Omental fat pad (tissue), 4 donors: ENCODE measurements around the gene CTSS. TPM values are rescaled to one million over a fixed set of nuclear protein-coding genes. Genes with fewer than 3 reads are reported as not detected.

Source experiments
- ATAC-seq: fragments of 150-250 bp; one replicate; pipeline ENCODE4 v1.9.1; 2016; ENCODE audit warnings: mild to moderate bottlenecking, moderate library complexity; ENCODE audit not compliant: low FRiP score
- DNase-seq: peaks from one replicate; pipeline ENCODE4 v3.0.0-alpha.2; 2019; ENCODE audit warnings: low spot score
- total RNA-seq, 4 donors: library from RNA; depleted of rRNA; stranded (reverse); fragments of >200 nt; gene quantifications; one replicate each; pipeline ENCODE4 v1.1.0, GENCODE V29; 2016
- TF ChIP-seq, protein P1 (sequence below), 3 donors: fragments of 450-650 bp; IDR thresholded peaks; one replicate each; pipeline ENCODE4 v1.5.1; 2016 to 2017; ENCODE audit warnings: antibody characterized with exemption in 3 of 3, mild to moderate bottlenecking in 3 of 3, moderate library complexity in 2 of 3

Gene CTSS
- total RNA-seq, 4 donors from 2014 or later = 95.7 to 310 (median 139) TPM

DNA sequence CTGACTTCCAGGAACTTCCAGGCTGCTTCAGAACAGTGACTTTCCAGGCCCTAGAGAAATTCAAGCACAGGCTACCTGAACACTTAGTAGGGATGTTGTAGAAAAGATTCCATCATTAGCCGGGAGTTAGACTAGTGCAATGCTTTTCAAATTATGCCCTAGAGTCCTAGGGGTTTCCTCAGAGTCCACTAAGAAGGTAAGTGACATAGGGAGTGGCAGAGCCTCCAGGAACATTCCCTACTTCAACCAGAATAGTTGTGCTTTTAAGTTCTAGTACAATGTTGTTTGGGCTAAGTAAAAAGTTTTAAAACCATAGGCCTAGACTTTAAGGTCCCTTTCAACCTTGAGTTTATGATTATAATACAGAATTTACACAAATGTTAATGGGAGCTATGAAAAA lies 59.5 kb downstream of the CTSS start:
- DNase-seq (no peak), ATAC-seq (no peak)
- TF ChIP-seq, protein P1, sequence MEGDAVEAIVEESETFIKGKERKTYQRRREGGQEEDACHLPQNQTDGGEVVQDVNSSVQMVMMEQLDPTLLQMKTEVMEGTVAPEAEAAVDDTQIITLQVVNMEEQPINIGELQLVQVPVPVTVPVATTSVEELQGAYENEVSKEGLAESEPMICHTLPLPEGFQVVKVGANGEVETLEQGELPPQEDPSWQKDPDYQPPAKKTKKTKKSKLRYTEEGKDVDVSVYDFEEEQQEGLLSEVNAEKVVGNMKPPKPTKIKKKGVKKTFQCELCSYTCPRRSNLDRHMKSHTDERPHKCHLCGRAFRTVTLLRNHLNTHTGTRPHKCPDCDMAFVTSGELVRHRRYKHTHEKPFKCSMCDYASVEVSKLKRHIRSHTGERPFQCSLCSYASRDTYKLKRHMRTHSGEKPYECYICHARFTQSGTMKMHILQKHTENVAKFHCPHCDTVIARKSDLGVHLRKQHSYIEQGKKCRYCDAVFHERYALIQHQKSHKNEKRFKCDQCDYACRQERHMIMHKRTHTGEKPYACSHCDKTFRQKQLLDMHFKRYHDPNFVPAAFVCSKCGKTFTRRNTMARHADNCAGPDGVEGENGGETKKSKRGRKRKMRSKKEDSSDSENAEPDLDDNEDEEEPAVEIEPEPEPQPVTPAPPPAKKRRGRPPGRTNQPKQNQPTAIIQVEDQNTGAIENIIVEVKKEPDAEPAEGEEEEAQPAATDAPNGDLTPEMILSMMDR (IDR thresholded peaks at IDR 0.05) = no peak

DNA sequence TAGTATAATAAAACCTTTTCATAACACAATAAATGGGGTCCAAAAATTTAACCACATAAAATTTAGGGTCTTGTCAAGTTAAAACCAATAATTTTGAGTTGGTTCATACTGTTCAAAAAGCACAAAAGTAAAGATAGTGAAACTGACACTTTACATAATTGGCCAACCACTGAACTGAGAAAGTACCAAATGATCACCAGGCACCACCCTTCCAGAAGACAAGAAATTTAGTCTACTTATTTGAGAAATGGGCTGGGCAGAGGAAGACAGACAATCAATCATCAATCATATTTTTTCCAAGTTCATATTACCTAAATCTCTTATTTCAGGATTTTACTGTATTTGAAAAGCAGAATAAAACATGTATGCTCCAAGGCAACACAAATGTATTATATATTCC lies 62.2 kb downstream of the CTSS start:
- ATAC-seq (no peak), DNase-seq (no peak)
- TF ChIP-seq, protein P1 (IDR thresholded peaks at IDR 0.05) = no peak

DNA sequence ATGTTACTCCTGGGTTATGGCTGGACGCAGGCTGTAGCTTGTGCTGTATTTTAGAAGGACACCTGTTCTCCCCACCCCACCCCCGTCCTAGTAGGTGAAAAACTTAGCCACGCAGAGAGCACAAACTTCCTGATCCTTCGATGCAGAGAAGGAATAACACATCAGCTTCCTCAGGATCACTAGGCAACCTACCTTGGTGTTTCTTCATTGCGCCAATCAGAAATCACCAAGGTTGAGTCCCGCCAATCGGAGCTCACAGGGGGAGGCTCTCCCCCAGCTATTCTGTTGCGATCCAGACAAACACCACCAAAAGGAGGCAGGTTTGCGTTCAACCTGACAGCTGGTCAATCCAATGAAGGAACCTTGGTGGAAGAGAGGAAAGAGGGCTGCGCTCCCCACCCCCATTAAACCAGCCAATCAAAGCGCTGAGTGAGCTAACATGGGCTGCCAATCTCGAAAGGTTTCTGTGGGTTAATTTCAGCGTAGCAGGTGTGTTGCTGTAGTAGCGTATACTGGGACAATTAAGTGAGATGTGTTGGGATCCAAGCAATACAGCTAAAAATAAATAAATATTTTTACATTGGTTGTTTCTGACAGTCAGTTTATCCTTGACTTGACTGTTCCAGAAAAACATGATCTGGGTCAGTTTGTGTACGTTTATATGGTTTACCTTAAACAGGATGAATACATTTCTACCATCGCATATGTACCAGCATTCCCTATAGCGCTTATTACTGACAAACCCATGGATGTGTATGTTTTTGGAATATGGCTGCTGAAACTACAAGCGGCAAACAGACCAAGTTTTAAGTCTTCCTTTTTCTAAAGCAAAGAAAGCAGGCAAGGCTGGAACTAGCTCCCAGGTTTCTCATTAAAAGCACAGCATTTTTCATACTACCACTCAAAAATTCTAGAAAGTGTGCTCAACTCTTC lies 68.3 kb downstream of the CTSS start, which contains the start of gene GOLPH3L:
Gene GOLPH3L, minus strand, starts transcription at position 160 of the 933 bp plus-strand sequence. CDS start 2,316 bp downstream, outside the sequence.
- TF ChIP-seq, protein P1 (IDR thresholded peaks at IDR 0.05) = no peak
- ATAC-seq (peak; percentile 100), DNase-seq (peak; percentile 72)

DNA sequence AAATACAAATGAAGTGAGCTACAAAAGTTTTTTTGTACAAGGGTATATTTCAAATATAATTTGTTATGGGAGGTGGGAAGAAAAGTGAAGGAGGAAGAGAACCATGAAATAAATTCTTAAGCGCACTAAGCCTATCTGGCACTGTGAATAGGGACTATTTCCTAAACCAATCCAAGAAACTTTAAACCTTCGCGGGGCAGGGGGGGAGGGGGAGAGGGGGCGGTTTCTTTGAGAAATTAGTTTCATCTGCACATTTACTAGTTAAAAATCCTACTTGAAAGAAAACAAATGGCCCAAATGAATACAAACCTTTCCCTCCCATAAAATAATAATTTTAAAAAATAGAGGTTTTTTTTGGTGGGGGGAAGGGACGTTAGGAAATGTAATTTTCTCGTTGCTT lies 69.0 kb downstream of the CTSS start:
- TF ChIP-seq, protein P1 (IDR thresholded peaks at IDR 0.05) = no peak
- ATAC-seq = no peak
- DNase-seq = no peak

DNA sequence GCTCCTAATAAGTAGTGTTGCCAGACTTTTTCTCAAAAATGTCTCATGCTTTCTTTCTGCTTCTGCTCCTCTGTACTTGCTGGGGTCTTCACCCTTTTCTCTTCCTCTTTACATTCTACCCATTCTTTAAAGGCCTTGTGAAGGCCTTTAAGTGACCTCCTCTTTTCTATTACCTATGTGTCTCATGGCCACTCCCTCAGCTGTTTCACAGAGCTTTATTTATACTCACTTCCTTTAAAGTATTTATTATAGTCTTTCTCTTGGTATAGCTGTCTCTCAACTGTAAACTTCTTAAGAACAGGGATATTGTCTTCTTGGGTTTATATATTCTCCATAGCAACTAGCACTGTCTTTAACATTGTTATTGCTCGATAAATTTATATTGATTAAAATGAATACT lies 69.4 kb downstream of the CTSS start:
- ATAC-seq = no peak
- no peak for DNase-seq
- TF ChIP-seq, protein P1 (IDR thresholded peaks at IDR 0.05) = no peak

DNA sequence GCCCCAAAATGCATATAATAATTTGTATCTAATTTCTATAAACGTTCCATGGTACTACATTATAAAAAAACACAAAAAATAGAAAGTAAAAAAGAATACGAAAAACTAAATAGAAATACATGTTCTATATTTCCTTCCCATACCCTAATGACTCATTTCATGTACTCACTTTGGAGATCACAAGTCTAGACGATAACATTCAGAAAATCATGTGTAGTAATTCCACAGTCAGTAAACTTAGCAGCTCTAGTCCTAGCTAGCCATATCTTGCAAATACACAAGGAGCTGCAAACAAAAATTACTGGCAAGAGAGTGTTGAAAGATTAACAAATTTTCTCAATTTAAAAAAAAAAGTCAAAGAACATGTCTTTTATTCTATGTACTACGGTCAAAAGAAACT lies 70.0 kb downstream of the CTSS start:
- DNase-seq (no peak), ATAC-seq (no peak)
- TF ChIP-seq, protein P1 (IDR thresholded peaks at IDR 0.05) = no peak

DNA sequence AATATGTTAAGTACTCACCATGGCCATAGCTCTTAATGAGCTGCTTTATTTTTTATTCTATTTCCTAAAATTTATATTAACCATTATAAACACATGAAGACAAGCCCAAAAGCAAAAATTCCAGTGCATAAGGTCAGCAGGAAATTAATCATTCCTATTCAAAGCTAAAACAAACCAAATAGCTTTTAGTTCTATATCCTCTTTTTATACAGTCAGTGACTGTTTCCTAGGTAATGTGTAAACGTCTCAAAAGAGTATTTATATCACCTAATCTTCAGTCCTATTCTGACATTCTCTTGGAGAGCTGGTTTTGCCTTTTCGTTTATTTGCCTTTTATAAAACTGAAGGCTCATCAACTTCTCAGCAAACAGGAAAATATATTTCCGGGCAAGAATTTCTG lies 72.9 kb downstream of the CTSS start:
- ATAC-seq (no peak), DNase-seq (no peak)
- TF ChIP-seq, protein P1 (IDR thresholded peaks at IDR 0.05) = no peak
